Caco-2 (cell line): ENCODE data around the gene ITIH3. TPM values are rescaled to one million over a fixed set of nuclear protein-coding genes. Genes with fewer than 3 reads are reported as not detected.
A peak's percentile ranks its signal among the peaks of the same experiment; 100 is the strongest.

ENCODE experiments used
- BruUV-seq: library from RNA; stranded (reverse); fragments of 400-500 nt; replicated peaks from 2 replicates; lab custom pipeline; 2021; lab: Mats Ljungman, UMichigan
- CTCF ChIA-PET: fragments of 300-600 bp; sonication (Branson Sonifier 250); formaldehyde crosslinking; loops from one replicate; lab custom pipeline; 2022; ENCODE audit warnings: antibody characterized with exemption; lab: Charles Lee
- POLR2A ChIA-PET: fragments of 300-600 bp; sonication (Branson Sonifier 250); formaldehyde crosslinking; loops from one replicate; lab custom pipeline; 2022; ENCODE audit warnings: antibody characterized with exemption; lab: Charles Lee
- DNase-seq, 2 experiments: peaks; one replicate each; pipeline versions ENCODE4 v3.0.0 to v3.0.0-alpha.2; 2020 to 2022
- H3K27me3 ChIP-seq: replicated peaks from 2 replicates; pipeline ENCODE4 v1.6.0; 2011; ENCODE audit warnings: low read length; ENCODE audit not compliant: control insufficient read depth, insufficient read depth
- H3K36me3 ChIP-seq: 2 replicates; pipeline ENCODE4 v1.5.1; 2011; ENCODE audit warnings: low read length; ENCODE audit not compliant: control insufficient read depth, insufficient read depth
- H3K4me1 ChIP-seq: fragments of 250-450 bp; sonication (Bioruptor Pico); 2 replicates; pipeline ENCODE4 v1.5.1; 2020; ENCODE audit warnings: mild to moderate bottlenecking
- H3K4me3 ChIP-seq: 2 replicates; pipeline ENCODE4 v1.5.1; 2011; ENCODE audit warnings: low read depth, mild to moderate bottlenecking, control low read depth, low read length
- H3K9me3 ChIP-seq: fragments of 250-450 bp; sonication (Bioruptor Pico); 2 replicates; pipeline ENCODE4 v1.5.1; 2020; ENCODE audit warnings: mild to moderate bottlenecking, moderate library complexity
- H3K27ac Mint-ChIP-seq: one replicate; pipeline ENCODE4 v1.8.0; 2022; ENCODE audit warnings: mixed read lengths; ENCODE audit not compliant: unreplicated experiment
- H3K27me3 Mint-ChIP-seq: one replicate; pipeline ENCODE4 v1.8.0; 2022; ENCODE audit warnings: mixed read lengths; ENCODE audit not compliant: insufficient read depth, unreplicated experiment
- H3K36me3 Mint-ChIP-seq: one replicate; pipeline ENCODE4 v1.8.0; 2022; ENCODE audit warnings: mild to moderate bottlenecking, mixed read lengths; ENCODE audit not compliant: insufficient read depth, unreplicated experiment
- H3K4me1 Mint-ChIP-seq: one replicate; pipeline ENCODE4 v1.8.0; 2022; ENCODE audit warnings: low read depth, mixed read lengths; ENCODE audit not compliant: unreplicated experiment
- H3K4me3 Mint-ChIP-seq: one replicate; pipeline ENCODE4 v1.8.0; 2022; ENCODE audit warnings: mild to moderate bottlenecking, moderate library complexity, mixed read lengths; ENCODE audit not compliant: unreplicated experiment
- H3K9me3 Mint-ChIP-seq: one replicate; pipeline ENCODE4 v1.8.0; 2022; ENCODE audit warnings: mixed read lengths; ENCODE audit not compliant: unreplicated experiment
- CTCF ChIP-seq, 2 experiments: fragments of 200-600 bp in 1 of 2; IDR thresholded peaks; 1 replicate in 1 of 2; 2 replicates in 1 of 2; pipeline versions ENCODE4 v1.5.1 to v1.8.0; 2011 to 2022; ENCODE audit warnings: antibody characterized with exemption in 1 of 2, control low read depth in 1 of 2, inconsistent platforms in 1 of 2, low read depth in 1 of 2, low read length in 1 of 2, mild to moderate bottlenecking in 1 of 2, moderate library complexity in 1 of 2; ENCODE audit not compliant: insufficient read depth in 1 of 2, severe bottlenecking in 1 of 2, unreplicated experiment in 1 of 2
- intact Hi-C: fragments of 100-400 bp; cut with micrococcal nuclease; formaldehyde crosslinking; loops from one replicate; pipeline ENCODE4 v1.10.0; 2022; ENCODE audit not compliant: unreplicated experiment
- total RNA-seq: library from RNA; stranded (reverse); gene quantifications from 2 replicates; pipeline ENCODE4 v1.2.3, GENCODE V29; 2022

Gene ITIH3
- total RNA-seq, 1 experiment from 2014 or later, result 0.27 TPM

DNA sequence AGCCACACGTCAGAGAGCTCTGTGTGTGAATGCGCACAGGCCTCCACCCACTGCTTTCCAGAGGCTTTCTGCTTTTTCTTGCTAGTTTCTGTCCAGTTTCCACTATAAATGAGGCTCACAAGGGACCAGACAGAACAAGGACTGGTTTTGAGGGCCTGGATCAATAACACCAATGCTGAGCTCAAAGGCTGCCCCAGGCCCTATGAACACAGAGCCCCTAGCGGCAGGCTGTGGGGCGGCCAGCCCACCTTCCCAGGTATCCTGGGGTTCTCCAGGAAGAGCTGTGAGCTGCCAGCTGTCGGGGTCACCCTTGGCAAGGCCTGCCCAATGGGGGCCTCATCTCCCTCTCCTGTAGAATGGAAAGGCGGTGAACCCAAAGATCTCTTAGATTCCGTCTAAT is 2.2 kb upstream of the ITIH3 start:
- POLR2A ChIA-PET, result interaction anchor here (0.7 kb wide), 1 partner anchor 9 kb away, joined by 3 read pairs; no protein-coding TSS in a partner anchor
- Mint-ChIP-seq H3K27me3 (no peaks in the 10 kb centered on the region), H3K4me3 (no peak overlapping the region), H3K27ac (no peak overlapping the region), H3K9me3 (no peaks in the 10 kb centered on the region), H3K4me1 (no peaks in the 10 kb centered on the region), H3K36me3 (no peaks in the 10 kb centered on the region)
- no TSS peak for BruUV-seq
- H3K27me3 ChIP-seq, result no peaks in the 10 kb centered on the region
- H3K4me3 ChIP-seq, result no peak overlapping the region
- no peaks in the 10 kb centered on the region for H3K36me3 ChIP-seq
- H3K9me3 ChIP-seq, result no peaks in the 10 kb centered on the region
- TF ChIP-seq CTCF (IDR thresholded peaks at IDR 0.05; ENCODE audit: insufficient read depth in 1 of 2, low read depth in 1 of 2, low read length in 1 of 2, severe bottlenecking in 1 of 2, unreplicated experiment in 1 of 2), result peak in 1 of 2 experiments; percentile 55
- intact Hi-C loops, result no loop called here
- DNase-seq, result peak in 1 of 2 experiments; percentile 18
- no peaks in the 10 kb centered on the region for H3K4me1 ChIP-seq
- CTCF ChIA-PET, result interaction anchor here (0.6 to 2.0 kb wide), 5 partner anchors 8 to 28 kb away, joined by 3 to 8 read pairs (median 5); partner anchors contain the start of gene NEK4

DNA sequence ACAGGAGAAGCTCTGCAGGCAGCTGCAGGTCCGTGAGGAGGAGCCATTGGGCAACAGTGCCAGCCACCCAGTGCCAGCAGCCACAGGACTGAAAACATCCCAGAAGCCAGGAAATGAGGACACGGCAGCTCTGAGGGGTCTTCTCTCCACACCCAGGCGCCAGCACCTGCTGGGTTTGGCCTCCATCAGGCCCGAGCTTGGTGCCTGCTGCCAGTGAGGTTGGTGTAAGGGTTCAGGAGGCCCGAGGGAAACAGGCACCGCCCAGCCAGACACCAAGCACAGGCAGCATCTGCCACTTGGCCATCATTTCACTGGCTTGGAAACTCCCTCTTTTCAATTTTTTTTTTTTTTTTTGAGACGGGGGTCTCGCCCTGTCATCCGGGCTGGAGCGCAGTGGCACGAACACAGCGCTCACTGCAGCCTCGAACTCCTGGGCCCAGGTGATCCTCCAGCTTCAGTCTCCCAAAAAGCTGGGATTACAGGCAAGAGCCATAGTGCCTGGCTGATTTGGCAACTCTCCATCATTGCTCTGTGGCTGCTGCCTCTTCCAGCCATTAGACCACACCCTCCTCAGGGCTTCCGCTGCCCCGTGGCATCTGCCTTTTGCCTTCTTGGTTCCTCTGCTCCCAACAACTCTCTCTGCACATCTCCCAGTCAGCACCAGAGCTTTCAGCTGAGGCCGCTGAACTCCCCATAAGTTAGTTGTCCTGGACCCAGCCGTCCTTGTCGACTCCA is 1.5 kb upstream of the ITIH3 start:
- H3K36me3 ChIP-seq, result no peaks in the 10 kb centered on the region
- Mint-ChIP-seq H3K36me3 (no peaks in the 10 kb centered on the region), H3K4me3 (no peak overlapping the region), H3K27ac (no peak overlapping the region), H3K27me3 (no peaks in the 10 kb centered on the region), H3K9me3 (no peaks in the 10 kb centered on the region), H3K4me1 (no peaks in the 10 kb centered on the region)
- H3K4me3 ChIP-seq, result no peak overlapping the region
- DNase-seq, result no peak
- no peaks in the 10 kb centered on the region for H3K27me3 ChIP-seq
- no peaks in the 10 kb centered on the region for H3K9me3 ChIP-seq
- BruUV-seq, result no TSS peak
- H3K4me1 ChIP-seq, result no peaks in the 10 kb centered on the region
- intact Hi-C loops, result no loop called here
- no peak for TF ChIP-seq CTCF (IDR thresholded peaks at IDR 0.05; ENCODE audit: insufficient read depth in 1 of 2, low read depth in 1 of 2, low read length in 1 of 2, severe bottlenecking in 1 of 2, unreplicated experiment in 1 of 2)
- POLR2A ChIA-PET, result no interaction called here
- CTCF ChIA-PET, result interaction anchor here (0.6 to 2.0 kb wide), 5 partner anchors 8 to 28 kb away, joined by 3 to 8 read pairs (median 5); partner anchors contain the start of gene NEK4

DNA sequence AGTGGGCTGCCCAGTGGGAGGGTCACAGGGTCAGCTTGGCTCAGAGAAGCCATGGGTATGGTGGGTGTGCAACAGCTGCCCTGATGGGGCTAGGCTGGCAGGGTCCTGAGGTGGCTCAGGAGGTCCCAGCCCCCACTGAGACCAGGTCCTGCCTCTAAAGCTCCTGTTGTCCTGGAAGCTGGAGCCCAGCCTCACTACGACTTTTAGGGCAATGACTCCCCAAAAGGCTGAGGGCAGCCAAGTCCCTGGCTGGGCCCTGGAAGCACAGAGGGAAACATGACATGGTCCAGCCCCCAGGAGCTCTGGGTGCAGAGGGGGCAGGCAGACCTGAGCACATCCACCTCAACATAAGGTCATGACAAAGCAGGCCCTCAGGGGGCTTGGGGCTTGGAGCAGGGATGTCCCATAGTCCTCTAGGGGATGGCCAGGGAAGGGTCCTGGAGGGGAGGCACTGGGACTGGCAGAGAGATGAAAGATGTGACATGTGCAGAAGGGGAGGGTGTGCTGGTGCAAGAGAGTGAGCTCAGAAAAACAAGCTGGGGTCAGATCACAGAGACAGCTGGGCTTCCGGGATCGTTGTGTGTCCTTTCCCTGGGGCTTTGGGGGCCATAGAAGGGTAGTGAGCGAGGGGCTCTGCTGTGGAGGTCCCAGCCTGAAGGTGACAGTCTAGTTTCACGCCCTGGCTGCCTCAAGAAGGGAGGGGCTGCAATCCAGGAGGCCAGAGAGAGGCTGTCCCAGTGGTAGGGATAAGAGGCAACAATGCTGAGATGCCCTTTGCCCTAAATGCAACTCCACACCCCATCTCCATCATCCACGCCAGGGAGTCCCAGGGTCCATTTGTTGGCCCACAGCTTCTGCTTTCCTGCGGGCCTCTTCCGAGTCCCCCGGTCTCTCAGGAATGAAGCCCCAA is 639 bp upstream of the ITIH3 start:
- Histone ChIP-seq H3K36me3 (no peaks in the 10 kb centered on the region), H3K9me3 (no peaks in the 10 kb centered on the region), H3K4me3 (no peak overlapping the region), H3K4me1 (no peaks in the 10 kb centered on the region), H3K27me3 (no peaks in the 10 kb centered on the region)
- Mint-ChIP-seq H3K4me3 (no peak overlapping the region), H3K4me1 (no peaks in the 10 kb centered on the region), H3K27ac (no peak overlapping the region), H3K27me3 (no peaks in the 10 kb centered on the region), H3K9me3 (no peaks in the 10 kb centered on the region), H3K36me3 (no peaks in the 10 kb centered on the region)
- no TSS peak for BruUV-seq
- CTCF ChIA-PET, result interaction anchor here (0.6 to 2.0 kb wide), 2 partner anchors 27 to 99 kb away, joined by 4 to 8 read pairs; no protein-coding TSS in a partner anchor
- DNase-seq, result no peak
- no peak for TF ChIP-seq CTCF (IDR thresholded peaks at IDR 0.05; ENCODE audit: insufficient read depth in 1 of 2, low read depth in 1 of 2, low read length in 1 of 2, severe bottlenecking in 1 of 2, unreplicated experiment in 1 of 2)
- POLR2A ChIA-PET, result no interaction called here
- intact Hi-C loops, result no loop called here
